CD4-positive, CD25-positive, alpha-beta regulatory T cell (primary cell): ENCODE data around the gene KIF26B. TPM values are rescaled to one million over a fixed set of nuclear protein-coding genes. Genes with fewer than 3 reads are reported as not detected.
"Not testable (repeated sequence)": the region's sequence is repeated elsewhere in the genome, so short reads cannot be mapped to it uniquely, and the experiment has no call there.

Experiments
- ATAC-seq, 2 donors: fragments of 150-1000 bp; cut with Tn5 transposase; one replicate each; pipeline ENCODE4 v1.10.0; 2021; ENCODE audit warnings: low read depth in 2 of 2, moderate number of reproducible peaks in 2 of 2, moderate library complexity in 1 of 2
- DNase-seq, 3 donors: peaks; one replicate each; pipeline versions ENCODE4 v3.0.0 to v3.0.0-alpha.2; 2012 to 2022; ENCODE audit warnings: mixed read lengths in 1 of 3
- H3K27ac ChIP-seq: one replicate; pipeline ENCODE4 v1.7.0; 2013; ENCODE audit warnings: mild to moderate bottlenecking, low read length; ENCODE audit not compliant: insufficient read depth, poor library complexity, severe bottlenecking
- H3K27me3 ChIP-seq: one replicate; pipeline ENCODE4 v1.7.0; 2013; ENCODE audit warnings: low read length; ENCODE audit not compliant: control insufficient read depth, insufficient read depth
- H3K36me3 ChIP-seq: one replicate; pipeline ENCODE4 v1.7.0; 2013; ENCODE audit warnings: mild to moderate bottlenecking, low read length, moderate library complexity; ENCODE audit not compliant: control insufficient read depth, insufficient read depth
- H3K4me1 ChIP-seq: 2 replicates; pipeline ENCODE4 v1.7.0; 2013; ENCODE audit warnings: mild to moderate bottlenecking, low read length; ENCODE audit not compliant: insufficient read depth, control insufficient read depth, poor library complexity, severe bottlenecking
- H3K4me3 ChIP-seq: one replicate; pipeline ENCODE4 v1.7.0; 2013; ENCODE audit warnings: low read depth, mild to moderate bottlenecking, low read length, moderate library complexity
- H3K9me3 ChIP-seq, 2 experiments: 1 replicate in 1 of 2; 2 replicates in 1 of 2; pipeline ENCODE4 v1.7.0; 2013; ENCODE audit warnings: low read length in 2 of 2, mild to moderate bottlenecking in 1 of 2, moderate library complexity in 1 of 2; ENCODE audit not compliant: control insufficient read depth in 2 of 2
- H3K27ac Mint-ChIP-seq, 3 donors: one replicate each; pipeline ENCODE4 v1.8.0; 2020 to 2022; ENCODE audit warnings: mild to moderate bottlenecking in 3 of 3, mixed read lengths in 3 of 3, moderate library complexity in 2 of 3
- H3K27me3 Mint-ChIP-seq: one replicate; pipeline ENCODE4 v1.8.0; 2022; ENCODE audit warnings: mild to moderate bottlenecking, mixed read lengths
- H3K36me3 Mint-ChIP-seq: one replicate; pipeline ENCODE4 v1.8.0; 2020; ENCODE audit warnings: mixed read lengths
- H3K4me1 Mint-ChIP-seq, 4 donors: one replicate each; pipeline ENCODE4 v1.8.0; 2020 to 2022; ENCODE audit warnings: mixed read lengths in 4 of 4, mild to moderate bottlenecking in 1 of 4
- H3K4me3 Mint-ChIP-seq, 4 donors: one replicate each; pipeline ENCODE4 v1.8.0; 2020 to 2022; ENCODE audit warnings: mild to moderate bottlenecking in 4 of 4, mixed read lengths in 4 of 4, moderate library complexity in 3 of 4
- H3K9me3 Mint-ChIP-seq, 7 donors: one replicate each; pipeline ENCODE4 v1.8.0; 2020 to 2022; ENCODE audit warnings: mixed read lengths in 7 of 7, mild to moderate bottlenecking in 3 of 7, moderate library complexity in 2 of 7
- polyA plus RNA-seq, 4 donors: library from polyadenylated mRNA; unstranded; fragments of 300-500 nt; fragmentation: Illumina TruSeq; gene quantifications; one replicate each; pipeline ENCODE4 v1.2.3, GENCODE V29; 2021
- total RNA-seq: library from RNA; stranded (reverse); gene quantifications from one replicate; pipeline ENCODE4 v1.2.3, GENCODE V29; 2022

Gene KIF26B
- total and polyA plus RNA-seq, 5 donors from 2014 or later = not detected

- no peak for ATAC-seq
- Histone ChIP-seq H3K27ac (no peak overlapping the region), H3K9me3 (no peaks in the 10 kb centered on the region), H3K4me3 (no peak overlapping the region), H3K27me3 (no peaks in the 10 kb centered on the region), H3K36me3 (no peaks in the 10 kb centered on the region), H3K4me1 (no peaks in the 10 kb centered on the region)
- DNase-seq = no peak
- Mint-ChIP-seq H3K36me3 (no peaks in the 10 kb centered on the region), H3K4me3 (no peak overlapping the region), H3K4me1 (no peaks in the 10 kb centered on the region), H3K27ac (no peak overlapping the region), H3K27me3 (no peaks in the 10 kb centered on the region), H3K9me3 (peaks cover 0 to 3% (median 0%) of the 10 kb centered on the region in 7 donors)
Observed at GRCh38 chr1:245692318-245692717, 537.5 kb downstream of the KIF26B start.

GRCh38 chr1:245693116-245693793 is 538.5 kb downstream of the KIF26B start:
- DNase-seq = no peak
- no peak overlapping the region for H3K27ac Mint-ChIP-seq
- H3K36me3 Mint-ChIP-seq = no peaks in the 10 kb centered on the region
- no peaks in the 10 kb centered on the region for H3K27me3 Mint-ChIP-seq
- no peaks in the 10 kb centered on the region for H3K4me1 ChIP-seq
- no peaks in the 10 kb centered on the region for H3K36me3 ChIP-seq
- no peak for ATAC-seq
- no peak overlapping the region for H3K4me3 Mint-ChIP-seq
- no peaks in the 10 kb centered on the region for H3K9me3 ChIP-seq
- no peak overlapping the region for H3K27ac ChIP-seq
- no peaks in the 10 kb centered on the region for H3K27me3 ChIP-seq
- H3K4me1 Mint-ChIP-seq = no peaks in the 10 kb centered on the region
- no peak overlapping the region for H3K4me3 ChIP-seq
- H3K9me3 Mint-ChIP-seq = peaks cover 0 to 3% (median 0%) of the 10 kb centered on the region in 7 donors

DNA sequence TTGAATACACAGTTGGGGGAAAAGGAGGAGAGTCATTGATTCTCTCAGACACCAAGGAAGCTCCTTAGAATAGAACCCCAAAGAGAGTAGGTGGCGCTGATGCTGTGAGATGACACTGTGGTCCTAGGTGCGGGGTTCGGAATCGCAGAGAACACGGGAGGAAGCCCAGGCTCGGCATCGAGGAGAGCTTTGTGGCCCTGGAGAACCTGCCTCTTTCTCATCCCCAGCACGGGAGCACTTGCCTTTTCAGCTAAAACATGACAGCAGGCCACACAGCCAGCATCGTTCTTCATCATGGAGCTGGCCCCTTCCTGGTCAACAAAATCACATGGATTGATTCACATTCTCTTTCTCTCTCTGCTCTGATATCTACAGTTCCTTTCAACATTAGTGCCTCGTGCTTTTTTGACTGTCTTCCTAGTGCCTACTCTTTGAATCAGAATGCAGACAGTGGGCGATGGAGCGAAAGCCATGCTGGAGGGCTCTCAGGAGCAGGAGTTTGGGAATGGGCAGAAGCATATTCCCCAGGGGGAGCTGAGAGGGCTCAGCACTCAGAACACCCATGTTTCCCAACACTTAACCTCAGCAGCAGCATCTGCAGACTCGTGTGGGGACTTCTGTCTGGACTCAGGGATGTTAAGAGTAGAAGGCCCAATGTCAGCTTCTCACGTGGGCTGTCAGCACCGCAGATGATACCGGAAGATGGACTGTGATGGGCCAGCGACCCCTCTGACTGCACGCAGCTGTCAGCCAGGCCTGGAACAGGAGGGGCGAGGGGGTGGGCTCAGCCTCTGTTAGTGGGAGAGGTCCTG is 539.4 kb downstream of the KIF26B start:
- Mint-ChIP-seq H3K36me3 (no peaks in the 10 kb centered on the region), H3K4me1 (no peaks in the 10 kb centered on the region), H3K4me3 (no peak overlapping the region), H3K27me3 (no peaks in the 10 kb centered on the region), H3K9me3 (peaks cover 0 to 3% (median 0%) of the 10 kb centered on the region in 7 donors), H3K27ac (no peak overlapping the region)
- Histone ChIP-seq H3K4me3 (no peak overlapping the region), H3K27ac (no peak overlapping the region), H3K9me3 (no peaks in the 10 kb centered on the region), H3K4me1 (no peaks in the 10 kb centered on the region), H3K27me3 (no peaks in the 10 kb centered on the region), H3K36me3 (no peaks in the 10 kb centered on the region)
- no peak for DNase-seq
- ATAC-seq = no peak

GRCh38 chr1:245694753-245695195 is 540.0 kb downstream of the KIF26B start:
- DNase-seq (no peak), ATAC-seq (no peak)
- peaks cover 0 to 2% (median 0%) of the 10 kb centered on the region in 7 donors for H3K9me3 Mint-ChIP-seq
- H3K27me3 ChIP-seq = no peaks in the 10 kb centered on the region
- H3K27me3 Mint-ChIP-seq = no peaks in the 10 kb centered on the region
- no peaks in the 10 kb centered on the region for H3K4me1 Mint-ChIP-seq
- no peaks in the 10 kb centered on the region for H3K4me1 ChIP-seq
- no peak overlapping the region for H3K4me3 ChIP-seq
- H3K9me3 ChIP-seq = no peaks in the 10 kb centered on the region
- H3K27ac ChIP-seq = no peak overlapping the region
- no peak overlapping the region for H3K27ac Mint-ChIP-seq
- no peaks in the 10 kb centered on the region for H3K36me3 Mint-ChIP-seq
- H3K4me3 Mint-ChIP-seq = no peak overlapping the region
- H3K36me3 ChIP-seq = no peaks in the 10 kb centered on the region

DNA sequence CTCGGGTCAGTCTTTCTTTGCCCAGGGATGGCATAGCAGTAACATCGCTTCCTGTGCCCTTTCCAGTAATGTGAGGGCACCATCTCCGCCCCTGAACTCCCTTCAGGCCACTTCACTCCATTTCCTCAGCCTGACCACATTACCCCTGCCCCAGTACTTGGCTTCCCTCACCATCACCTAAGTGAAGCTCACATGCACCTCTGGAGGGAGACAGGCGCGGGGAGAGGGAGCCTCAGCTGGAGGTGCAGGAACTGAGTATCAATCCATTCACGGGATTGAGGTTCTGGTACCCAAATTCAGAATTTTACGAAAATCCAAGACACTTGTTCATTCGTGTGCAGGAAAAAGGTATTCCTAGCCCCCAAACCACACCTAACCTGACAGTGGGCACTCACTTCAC is 540.4 kb downstream of the KIF26B start:
- no peaks in the 10 kb centered on the region for H3K27me3 ChIP-seq
- no peak overlapping the region for H3K27ac ChIP-seq
- H3K9me3 Mint-ChIP-seq = peaks cover 0 to 2% (median 0%) of the 10 kb centered on the region in 7 donors
- no peaks in the 10 kb centered on the region for H3K36me3 Mint-ChIP-seq
- ATAC-seq (no peak), DNase-seq (no peak)
- H3K4me1 ChIP-seq = no peaks in the 10 kb centered on the region
- H3K27me3 Mint-ChIP-seq = no peaks in the 10 kb centered on the region
- H3K9me3 ChIP-seq = no peaks in the 10 kb centered on the region
- no peak overlapping the region for H3K4me3 Mint-ChIP-seq
- no peak overlapping the region for H3K4me3 ChIP-seq
- H3K36me3 ChIP-seq = no peaks in the 10 kb centered on the region
- H3K27ac Mint-ChIP-seq = no peak overlapping the region
- H3K4me1 Mint-ChIP-seq = no peaks in the 10 kb centered on the region

GRCh38 chr1:245695701-245696100 is 540.9 kb downstream of the KIF26B start:
- H3K4me3 ChIP-seq, H3K36me3 ChIP-seq, H3K36me3 Mint-ChIP-seq, H3K27me3 ChIP-seq, ATAC-seq, H3K4me1 Mint-ChIP-seq, H3K4me1 ChIP-seq, H3K9me3 ChIP-seq, H3K27ac ChIP-seq, H3K27me3 Mint-ChIP-seq, H3K4me3 Mint-ChIP-seq, H3K9me3 Mint-ChIP-seq, DNase-seq, H3K27ac Mint-ChIP-seq: not testable (repeated sequence)

GRCh38 chr1:245698116-245698515 is 543.3 kb downstream of the KIF26B start:
- H3K36me3 ChIP-seq = no peaks in the 10 kb centered on the region

More at GRCh38 chr1:245698116-245698515, 543.3 kb downstream of the KIF26B start:
- DNase-seq (no peak), ATAC-seq (no peak)
- Mint-ChIP-seq H3K4me3 (no peak overlapping the region), H3K4me1 (no peaks in the 10 kb centered on the region), H3K9me3 (peaks cover 0 to 2% (median 0%) of the 10 kb centered on the region in 7 donors), H3K27ac (no peak overlapping the region), H3K27me3 (no peaks in the 10 kb centered on the region), H3K36me3 (no peaks in the 10 kb centered on the region)
- Histone ChIP-seq H3K9me3 (no peaks in the 10 kb centered on the region), H3K27ac (no peak overlapping the region), H3K4me1 (no peaks in the 10 kb centered on the region), H3K4me3 (no peak overlapping the region), H3K27me3 (no peaks in the 10 kb centered on the region)
